Right lobe of liver (tissue), 6 donors: ENCODE results near the gene CATSPERD. TPM values are rescaled to one million over a fixed set of nuclear protein-coding genes. Genes with fewer than 3 reads are reported as not detected.

Experiments used
- ATAC-seq, 4 donors: fragments of 200-7000 bp; cut with Tn5 transposase; one replicate each; pipeline ENCODE4 v1.9.1; 2020; ENCODE audit warnings: mild to moderate bottlenecking in 4 of 4, moderate library complexity in 4 of 4
- DNase-seq, 3 donors: peaks; one replicate each; pipeline ENCODE4 v3.0.0-alpha.2; 2020
- H3K27ac ChIP-seq, 3 donors: fragments of 200-600 bp; one replicate each; pipeline ENCODE4 v1.8.0; 2022
- H3K27me3 ChIP-seq, 2 donors: fragments of 200-600 bp; one replicate each; pipeline ENCODE4 v1.8.0; 2022
- H3K36me3 ChIP-seq, 4 donors: fragments of 200-600 bp; sonication (generic) in 1 of 4; one replicate each; pipeline versions ENCODE4 v1.5.1 to v1.8.0; 2017 to 2022; ENCODE audit warnings: control low read depth in 1 of 4
- H3K4me1 ChIP-seq, 4 donors: fragments of 200-600 bp; sonication (generic) in 1 of 4; one replicate each; pipeline versions ENCODE4 v1.5.1 to v1.8.0; 2017 to 2022; ENCODE audit warnings: control low read depth in 1 of 4
- H3K4me3 ChIP-seq, 3 donors: fragments of 200-600 bp; one replicate each; pipeline ENCODE4 v1.8.0; 2022
- H3K9me3 ChIP-seq, 4 donors: fragments of 200-600 bp; sonication (generic) in 1 of 4; one replicate each; pipeline versions ENCODE4 v1.5.1 to v1.8.0; 2017 to 2022; ENCODE audit warnings: control low read depth in 1 of 4
- CTCF ChIP-seq, 4 donors: fragments of 200-600 bp in 3 of 4; fragments of 450-650 bp in 1 of 4; IDR thresholded peaks; one replicate each; pipeline versions ENCODE4 v1.5.1 to v1.8.0; 2016 to 2022; ENCODE audit warnings: antibody characterized with exemption in 4 of 4, mild to moderate bottlenecking in 2 of 4
- POLR2A ChIP-seq: fragments of 450-650 bp; IDR thresholded peaks from one replicate; pipeline ENCODE4 v1.6.1; 2017; ENCODE audit warnings: antibody characterized with exemption, mild to moderate bottlenecking
- WGBS: methylation state at CpG from one replicate; pipeline ENCODE4 v1.1.6; 2018; ENCODE audit warnings: low coverage, low lambda C conversion rate; ENCODE audit not compliant: insufficient coverage; ENCODE audit errors: missing lambda C conversion rate; 5-methylcytosine and 5-hydroxymethylcytosine counted together
- intact Hi-C, 2 donors: fragments of 100-400 bp; cut with DNase I; formaldehyde crosslinking; loops; one replicate each; pipeline versions ENCODE4 v1.11.2 to v1.14.1; 2022
- total RNA-seq, 6 experiments: library from RNA; depleted of rRNA in 2 of 6; stranded (reverse); fragments of >200 nt in 2 of 6; fragmentation: NEBNext Ultra II Directional in 3 of 6; extraction: Animal tissue kit (Norgen Biotek cat#: 25700) in 3 of 6; gene quantifications; one replicate each; pipeline versions ENCODE4 v1.1.0 to v1.2.4, GENCODE V29; 2016 to 2023
- donor health status: DM: no; HTN: yes; CAD: no.
- donor health status: DM: no; HTN: no; CAD: no.
- donor health status: DM: no; HTN: no; CAD: no.
- donor health status: DM: no; HTN: yes; CAD: no.
- donor health status: DM: no; HTN: yes; CAD: no.

Gene CATSPERD
- total RNA-seq, 6 experiments from 2014 or later = not detected

DNA sequence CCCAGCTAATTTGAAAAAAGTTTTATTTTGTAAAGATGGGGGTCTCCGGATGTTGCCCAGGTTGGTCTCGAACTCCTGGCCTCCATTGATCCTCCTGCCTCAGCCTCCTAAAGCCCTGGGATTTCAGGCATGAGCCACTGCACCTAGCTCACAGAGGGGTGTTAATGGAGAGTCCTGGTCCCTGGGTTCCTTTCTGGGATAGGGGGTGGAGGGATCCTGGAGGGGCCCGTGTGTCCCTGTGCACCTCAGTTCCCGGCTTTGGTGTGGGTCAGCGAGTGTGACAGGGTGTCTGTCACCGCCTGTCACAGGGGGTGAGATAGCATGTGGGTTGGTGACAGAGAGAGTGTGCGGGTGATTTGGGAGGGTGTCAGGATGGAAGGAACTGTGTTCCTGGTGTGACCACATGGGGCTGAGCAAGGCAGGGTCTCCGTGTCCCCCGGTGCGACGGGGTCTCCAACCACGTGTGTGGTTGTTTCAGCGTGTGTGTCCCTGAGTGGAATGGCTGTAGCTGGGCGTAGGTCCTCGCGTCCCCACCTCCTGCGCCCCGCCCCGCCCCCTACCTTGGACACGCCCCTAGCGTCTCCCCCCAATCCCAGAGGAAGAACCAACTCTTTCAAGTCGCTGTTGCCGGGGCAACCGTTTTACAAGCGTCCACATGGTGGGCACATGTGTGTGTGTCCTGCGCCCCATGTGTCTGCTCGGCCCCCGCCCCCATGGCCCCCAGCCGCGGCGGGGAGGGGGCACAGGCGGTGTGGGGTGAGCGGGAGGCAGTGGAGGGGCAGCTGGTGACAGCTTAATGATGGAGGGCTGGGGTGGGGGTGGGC is 81.6 kb downstream of the CATSPERD start:
- WGBS = 42% methylated on average over 7 of the region's 33 CpGs
- H3K9me3 ChIP-seq = no peaks in the 10 kb centered on the region
- ATAC-seq (no peak), DNase-seq (no peak)
- H3K27ac ChIP-seq = peak overlapping the region in 1 of 3 donors; percentile 40
- intact Hi-C loops = loop anchor here in 1 of 2 donors (10.0 kb wide), 1 partner anchor 163 kb away; no protein-coding TSS in a partner anchor
- peaks cover 0 to 46% (median 21%) of the 10 kb centered on the region in 4 donors for H3K4me1 ChIP-seq
- H3K36me3 ChIP-seq = no peaks in the 10 kb centered on the region
- no peak overlapping the region for H3K4me3 ChIP-seq
- TF ChIP-seq CTCF (IDR thresholded peaks at IDR 0.05) = no peak
- no peak for TF ChIP-seq POLR2A
- H3K27me3 ChIP-seq = no peaks in the 10 kb centered on the region

- Histone ChIP-seq H3K9me3 (no peaks in the 10 kb centered on the region), H3K36me3 (no peaks in the 10 kb centered on the region), H3K27me3 (no peaks in the 10 kb centered on the region), H3K4me1 (peaks cover 0 to 46% (median 21%) of the 10 kb centered on the region in 4 donors), H3K4me3 (peak overlapping the region; percentile 24 to 44 (median 32)), H3K27ac (no peak overlapping the region)
- intact Hi-C loops = loop anchor here in 1 of 2 donors (10.0 kb wide), 1 partner anchor 161 kb away; no protein-coding TSS in a partner anchor
- ATAC-seq (no peak), DNase-seq (no peak)
- TF ChIP-seq POLR2A (no peak), CTCF (IDR thresholded peaks at IDR 0.05) (no peak)
- WGBS = 8% methylated on average over 2 of the region's 8 CpGs
Measured at GRCh38 chr19:5803441-5803751, 83.0 kb downstream of the CATSPERD start.

DNA sequence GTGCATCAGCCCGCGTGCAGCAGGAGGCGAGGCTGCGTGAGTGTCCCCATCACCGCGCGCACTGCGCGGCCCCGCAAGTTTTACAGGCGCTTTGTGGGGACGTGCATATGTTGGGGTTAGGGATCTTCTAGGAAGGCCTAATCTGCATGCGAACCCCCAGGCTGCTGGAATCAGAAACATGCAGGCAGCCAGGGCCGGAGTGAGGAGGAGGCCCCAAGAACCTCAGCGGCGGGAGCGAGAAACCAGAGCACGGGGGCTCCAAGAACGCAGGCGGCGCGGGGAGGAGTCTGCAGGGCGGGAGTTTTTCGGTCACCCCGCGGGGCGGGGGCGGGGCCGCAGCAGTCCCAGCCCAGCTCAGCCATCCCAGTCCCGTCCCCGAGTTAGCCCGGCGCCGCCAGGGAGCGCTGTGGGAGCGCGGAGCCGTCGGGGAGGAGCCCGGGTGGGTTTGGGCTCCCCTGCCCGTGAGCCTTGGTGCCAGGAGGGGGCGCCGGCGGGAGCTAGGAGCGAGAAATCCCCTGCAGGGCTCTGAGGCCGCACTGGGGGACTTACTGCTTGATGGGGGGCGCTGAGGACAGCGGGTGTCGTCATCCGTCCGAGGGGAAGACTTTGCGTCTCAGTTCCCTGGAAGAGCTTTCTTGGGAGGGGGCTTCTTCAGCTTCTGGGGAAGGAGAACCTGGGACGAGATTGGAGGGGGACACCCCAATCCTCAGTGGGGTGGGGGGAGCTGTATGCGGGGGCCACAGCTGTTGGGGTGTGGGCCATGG is 83.5 kb downstream of the CATSPERD start:
- 0% methylated on average over 15 of the region's 54 CpGs for WGBS
- peak; percentile 94 to 98 (median 96) for TF ChIP-seq CTCF (IDR thresholded peaks at IDR 0.05)
- no peak for TF ChIP-seq POLR2A
- intact Hi-C loops = loop anchor here in 1 of 2 donors (10.0 kb wide), 1 partner anchor 161 kb away; no protein-coding TSS in a partner anchor
- Histone ChIP-seq H3K27me3 (no peaks in the 10 kb centered on the region), H3K36me3 (no peaks in the 10 kb centered on the region), H3K27ac (no peak overlapping the region), H3K4me3 (peak overlapping the region; percentile 24 to 44 (median 32)), H3K4me1 (peaks cover 0 to 42% (median 19%) of the 10 kb centered on the region in 4 donors), H3K9me3 (no peaks in the 10 kb centered on the region)
- ATAC-seq (peak; percentile 73 to 86 (median 79)), DNase-seq (peak; percentile 92 to 94 (median 93))

DNA sequence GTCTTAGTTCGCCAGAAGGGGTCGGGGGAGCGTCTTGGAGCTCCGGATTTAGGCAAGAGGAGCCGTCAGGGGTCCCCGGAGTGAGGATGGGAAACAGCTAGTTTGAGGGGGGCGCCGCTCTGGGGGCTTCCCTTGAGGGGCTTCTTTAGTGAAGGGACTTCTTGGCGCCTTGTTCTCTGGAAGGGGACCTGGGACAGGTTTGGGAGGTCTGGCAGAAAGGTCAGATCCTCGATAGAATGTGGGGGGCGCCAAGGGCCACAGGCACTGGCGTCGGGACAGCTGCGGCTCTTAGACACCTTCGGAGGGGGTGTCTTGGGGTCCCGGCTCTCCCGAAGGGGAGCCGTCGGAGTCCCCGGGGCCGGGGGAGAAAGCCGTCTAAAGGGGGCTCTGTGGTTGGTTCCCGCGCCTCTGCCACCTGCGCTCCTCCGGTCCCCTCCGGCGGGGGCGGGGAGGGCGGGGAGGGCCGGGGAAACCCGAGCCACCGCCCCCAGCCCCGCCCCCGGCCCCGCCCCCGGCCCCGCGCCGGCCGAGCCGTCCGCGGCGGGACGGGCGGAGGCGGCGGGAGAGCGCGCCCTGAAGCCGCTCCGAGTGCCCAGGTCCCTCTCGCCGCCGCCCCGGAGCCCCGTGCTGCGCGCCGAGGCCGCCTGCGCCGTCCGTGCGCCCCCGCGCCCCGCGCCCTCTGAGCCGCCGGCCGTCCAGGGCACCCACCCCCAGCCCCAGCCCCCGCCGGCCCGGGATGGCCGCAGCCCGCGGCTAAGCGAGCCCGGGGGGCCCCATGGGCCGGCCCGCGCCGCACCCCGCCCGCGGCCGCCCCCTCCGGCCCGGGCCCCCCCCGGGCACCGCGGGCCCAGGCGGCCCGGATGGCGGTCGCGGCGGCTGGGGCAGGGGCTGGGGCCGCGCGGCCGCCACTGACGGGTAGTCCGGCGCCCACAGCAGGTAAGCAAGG is 84.4 kb downstream of the CATSPERD start, which contains the start of gene NRTN:
Gene NRTN (plus strand): TSS at position 552 of the 946 bp plus-strand sequence. CDS start 19,099 bp downstream, outside the sequence.
- no peak for TF ChIP-seq CTCF (IDR thresholded peaks at IDR 0.05)
- no peak for TF ChIP-seq POLR2A
- ATAC-seq = peak; percentile 30 to 46 (median 34)
- Histone ChIP-seq H3K27ac (no peak within 1 kb of the TSS), H3K36me3 (no peaks in the 10 kb centered on the region), H3K27me3 (no peaks in the 10 kb centered on the region), H3K4me3 (peak within 1 kb of the TSS; percentile 35 to 49 (median 48)), H3K4me1 (peaks cover 0 to 41% (median 17%) of the 10 kb centered on the region in 4 donors), H3K9me3 (no peaks in the 10 kb centered on the region)
- intact Hi-C loops = loop anchor here (5.0 to 10.0 kb wide), 2 partner anchors 88 to 160 kb away; no protein-coding TSS in a partner anchor
- 0% methylated on average over 1 of the region's 107 CpGs for WGBS
- peak in 2 of 3 donors; percentile 66 to 73 for DNase-seq
